Nephron progenitor cell (in vitro differentiated cells): ENCODE results near the gene COL4A2.

Source experiments
- DNase-seq: peaks from one replicate; pipeline ENCODE4 v3.0.0; 2021
- H3K27ac Mint-ChIP-seq: 2 replicates; pipeline ENCODE4 v1.8.0; 2021; ENCODE audit warnings: mild to moderate bottlenecking, moderate library complexity, mixed read lengths
- H3K27me3 Mint-ChIP-seq: 2 replicates; pipeline ENCODE4 v1.8.0; 2021; ENCODE audit warnings: mild to moderate bottlenecking, low read depth, mixed read lengths; ENCODE audit not compliant: poor library complexity
- H3K36me3 Mint-ChIP-seq: 2 replicates; pipeline ENCODE4 v1.8.0; 2021; ENCODE audit warnings: low read depth, mixed read lengths
- H3K4me1 Mint-ChIP-seq: 2 replicates; pipeline ENCODE4 v1.8.0; 2021; ENCODE audit warnings: mixed read lengths
- H3K4me3 Mint-ChIP-seq: 2 replicates; pipeline ENCODE4 v1.8.0; 2021; ENCODE audit warnings: mild to moderate bottlenecking, moderate library complexity, mixed read lengths
- H3K9me3 Mint-ChIP-seq: 2 replicates; pipeline ENCODE4 v1.8.0; 2021; ENCODE audit warnings: mild to moderate bottlenecking, moderate library complexity, mixed read lengths
- CTCF ChIP-seq: fragments of 200-600 bp; sonication (generic); IDR thresholded peaks from 2 replicates; pipeline ENCODE4 v1.5.0; 2021; ENCODE audit warnings: antibody characterized with exemption

Gene COL4A2

GRCh38 chr13:110352735-110353134, 45.7 kb downstream of the COL4A2 start:
- peak; percentile 21 for TF ChIP-seq CTCF
- Mint-ChIP-seq H3K27me3 (peaks cover 3% of the 10 kb centered on the region), H3K36me3 (peaks cover 28% of the 10 kb centered on the region), H3K9me3 (no peaks in the 10 kb centered on the region), H3K4me3 (no peak overlapping the region), H3K27ac (no peak overlapping the region), H3K4me1 (peaks cover 42% of the 10 kb centered on the region)
- peak; percentile 19 for DNase-seq

- Mint-ChIP-seq H3K9me3 (no peaks in the 10 kb centered on the region), H3K4me1 (peaks cover 37% of the 10 kb centered on the region), H3K27me3 (peaks cover 3% of the 10 kb centered on the region), H3K36me3 (peaks cover 28% of the 10 kb centered on the region), H3K27ac (no peak overlapping the region), H3K4me3 (no peak overlapping the region)
- TF ChIP-seq CTCF = no peak
- DNase-seq = no peak
Measured at GRCh38 chr13:110353339-110353977, 46.4 kb downstream of the COL4A2 start.

- Mint-ChIP-seq H3K9me3 (no peaks in the 10 kb centered on the region), H3K36me3 (peaks cover 27% of the 10 kb centered on the region), H3K27me3 (peaks cover 3% of the 10 kb centered on the region), H3K4me1 (peaks cover 38% of the 10 kb centered on the region), H3K4me3 (no peak overlapping the region), H3K27ac (peak overlapping the region; percentile 74)
- no peak for DNase-seq
- TF ChIP-seq CTCF = no peak
Measured at GRCh38 chr13:110354123-110354627, 47.1 kb downstream of the COL4A2 start.

- DNase-seq = no peak
- no peak overlapping the region for H3K27ac Mint-ChIP-seq
- H3K9me3 Mint-ChIP-seq = no peaks in the 10 kb centered on the region
- H3K27me3 Mint-ChIP-seq = peaks cover 3% of the 10 kb centered on the region
- no peak for TF ChIP-seq CTCF
- peaks cover 42% of the 10 kb centered on the region for H3K4me1 Mint-ChIP-seq
- H3K4me3 Mint-ChIP-seq = no peak overlapping the region
- peaks cover 25% of the 10 kb centered on the region for H3K36me3 Mint-ChIP-seq
Measured at GRCh38 chr13:110354715-110355473, 47.8 kb downstream of the COL4A2 start.

GRCh38 chr13:110356362-110356761, 49.3 kb downstream of the COL4A2 start:
- H3K4me3 Mint-ChIP-seq = no peak overlapping the region
- TF ChIP-seq CTCF = no peak
- H3K9me3 Mint-ChIP-seq = no peaks in the 10 kb centered on the region
- peaks cover 25% of the 10 kb centered on the region for H3K36me3 Mint-ChIP-seq
- DNase-seq = no peak
- no peak overlapping the region for H3K27ac Mint-ChIP-seq
- peaks cover 3% of the 10 kb centered on the region for H3K27me3 Mint-ChIP-seq
- peaks cover 31% of the 10 kb centered on the region for H3K4me1 Mint-ChIP-seq
